ENCODE results near the gene ATP13A3. TPM values are rescaled to one million over a fixed set of nuclear protein-coding genes. Genes with fewer than 3 reads are reported as not detected.

Gene ATP13A3
- total RNA-seq, 1 donor from 2014 or later, result 135 TPM

- no peak for TF ChIP-seq CTCF (IDR thresholded peaks at IDR 0.05; ENCODE audit: unreplicated experiment)
- Mint-ChIP-seq H3K27ac (no peak overlapping the region), H3K27me3 (peaks cover 34% of the 10 kb centered on the region), H3K36me3 (ENCODE audit: insufficient read depth) (no peaks in the 10 kb centered on the region), H3K4me3 (ENCODE audit: low read depth) (no peak overlapping the region), H3K9me3 (ENCODE audit: low read depth) (no peaks in the 10 kb centered on the region), H3K4me1 (ENCODE audit: low read depth) (peaks cover 7% of the 10 kb centered on the region)
- no peak for DNase-seq (ENCODE audit: low spot score, unreplicated experiment)
Observed at GRCh38 chr3:194383276-194383940, 103.4 kb downstream of the ATP13A3 start.

DNA sequence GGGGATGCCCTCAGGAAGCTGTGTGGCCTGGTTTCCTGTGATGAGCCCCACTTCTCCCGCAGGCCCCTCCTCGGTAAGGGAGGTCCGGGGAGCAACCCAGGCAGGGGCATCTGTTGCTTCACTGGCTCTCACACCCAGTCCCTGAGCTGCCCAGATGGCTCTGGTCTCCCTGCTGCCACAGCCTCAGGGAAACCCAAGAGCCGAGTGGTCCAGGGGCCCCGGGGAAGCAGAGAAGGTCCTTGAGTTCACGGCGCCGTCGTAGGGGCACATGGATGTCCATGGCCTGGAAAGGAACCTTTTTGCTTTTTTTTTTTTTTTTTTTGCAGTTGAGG, 103.9 kb downstream of the ATP13A3 start:
- TF ChIP-seq CTCF (IDR thresholded peaks at IDR 0.05; ENCODE audit: unreplicated experiment), result no peak
- Mint-ChIP-seq H3K27me3 (peaks cover 34% of the 10 kb centered on the region), H3K4me3 (ENCODE audit: low read depth) (no peak overlapping the region), H3K4me1 (ENCODE audit: low read depth) (peaks cover 7% of the 10 kb centered on the region), H3K27ac (no peak overlapping the region), H3K9me3 (ENCODE audit: low read depth) (no peaks in the 10 kb centered on the region), H3K36me3 (ENCODE audit: insufficient read depth) (no peaks in the 10 kb centered on the region)
- DNase-seq (ENCODE audit: low spot score, unreplicated experiment), result no peak

- Mint-ChIP-seq H3K27ac (no peak overlapping the region), H3K36me3 (ENCODE audit: insufficient read depth) (no peaks in the 10 kb centered on the region), H3K4me3 (ENCODE audit: low read depth) (no peak overlapping the region), H3K4me1 (ENCODE audit: low read depth) (peaks cover 7% of the 10 kb centered on the region), H3K27me3 (peaks cover 34% of the 10 kb centered on the region), H3K9me3 (ENCODE audit: low read depth) (no peaks in the 10 kb centered on the region)
- TF ChIP-seq CTCF (IDR thresholded peaks at IDR 0.05; ENCODE audit: unreplicated experiment), result no peak
- no peak for DNase-seq (ENCODE audit: low spot score, unreplicated experiment)
Observed at GRCh38 chr3:194382196-194382891, 104.5 kb downstream of the ATP13A3 start.

DNA sequence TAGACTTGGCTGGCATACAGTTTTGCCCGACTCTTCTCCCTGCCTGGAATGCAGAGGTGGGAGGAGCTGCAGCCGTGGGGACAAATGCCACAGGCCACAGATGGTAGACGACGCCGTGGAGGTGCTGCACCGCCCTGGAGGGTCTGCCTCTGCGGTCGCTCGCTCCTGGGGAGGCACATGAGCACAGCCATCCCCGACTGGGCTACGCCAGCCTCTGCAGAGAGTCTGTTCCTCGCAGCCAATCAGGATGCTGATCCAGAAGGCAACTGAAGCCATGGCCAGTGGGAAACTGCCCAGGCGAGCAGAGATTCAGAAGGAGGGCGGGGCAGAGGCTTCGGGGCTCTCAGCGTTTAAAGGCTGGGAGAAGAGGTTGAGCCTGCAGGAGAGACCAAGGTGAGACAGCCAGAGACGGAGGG, 105.3 kb downstream of the ATP13A3 start:
- Mint-ChIP-seq H3K4me3 (ENCODE audit: low read depth) (no peak overlapping the region), H3K9me3 (ENCODE audit: low read depth) (no peaks in the 10 kb centered on the region), H3K36me3 (ENCODE audit: insufficient read depth) (no peaks in the 10 kb centered on the region), H3K27me3 (peaks cover 30% of the 10 kb centered on the region), H3K4me1 (ENCODE audit: low read depth) (peaks cover 5% of the 10 kb centered on the region), H3K27ac (no peak overlapping the region)
- TF ChIP-seq CTCF (IDR thresholded peaks at IDR 0.05; ENCODE audit: unreplicated experiment), result no peak
- no peak for DNase-seq (ENCODE audit: low spot score, unreplicated experiment)

DNA sequence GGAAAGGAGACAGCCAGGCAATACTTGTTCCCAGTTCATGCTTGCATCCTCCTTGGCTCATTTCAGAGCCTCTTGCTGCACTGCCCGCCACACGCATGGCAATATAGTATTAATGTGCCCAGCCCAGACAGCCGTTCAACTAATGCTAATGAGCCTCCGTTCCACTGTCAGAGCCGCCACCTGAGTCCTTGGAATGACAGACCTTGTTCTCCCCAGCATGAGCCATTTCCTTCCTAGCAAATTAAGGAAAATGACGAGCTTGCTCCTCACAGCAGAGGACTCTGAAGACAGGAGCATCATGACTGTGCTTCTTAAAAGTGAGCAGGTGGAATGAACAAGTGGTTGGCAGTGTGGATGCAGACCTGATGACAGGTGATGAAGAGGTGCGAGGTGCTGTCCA, 106.5 kb downstream of the ATP13A3 start:
- H3K27ac Mint-ChIP-seq, result no peak overlapping the region
- peaks cover 3% of the 10 kb centered on the region for H3K4me1 Mint-ChIP-seq (ENCODE audit: low read depth)
- H3K9me3 Mint-ChIP-seq (ENCODE audit: low read depth), result no peaks in the 10 kb centered on the region
- DNase-seq (ENCODE audit: low spot score, unreplicated experiment), result no peak
- H3K36me3 Mint-ChIP-seq (ENCODE audit: insufficient read depth), result no peaks in the 10 kb centered on the region
- H3K4me3 Mint-ChIP-seq (ENCODE audit: low read depth), result no peak overlapping the region
- no peak for TF ChIP-seq CTCF (IDR thresholded peaks at IDR 0.05; ENCODE audit: unreplicated experiment)
- peaks cover 31% of the 10 kb centered on the region for H3K27me3 Mint-ChIP-seq
